Left renal cortex interstitium (tissue), 4 donors: ENCODE measurements around the gene CROCC. TPM values are rescaled to one million over a fixed set of nuclear protein-coding genes. Genes with fewer than 3 reads are reported as not detected.
A peak's percentile ranks its signal among the peaks of the same experiment; 100 is the strongest.
"Not testable (repeated sequence)": the region's sequence is repeated elsewhere in the genome, so short reads cannot be mapped to it uniquely, and the experiment has no call there.

Source experiments
- DNase-seq, 4 donors: peaks; one replicate each; pipeline ENCODE4 v3.0.0-alpha.2; 2013; ENCODE audit warnings: low read depth in 4 of 4, low spot score in 2 of 4, missing footprints in 1 of 4
- polyA plus RNA-seq, 4 donors: library from polyadenylated mRNA; unstranded; fragments of 120-200 nt; gene quantifications; one replicate each; pipeline ENCODE4 v1.2.1, GENCODE V29; 2013; ENCODE audit not compliant: insufficient read length in 4 of 4

CROCC gene
- polyA plus RNA-seq, 4 donors = 22.2 to 74.1 (median 51.3) TPM

- DNase-seq = not testable (repeated sequence)
Measured at GRCh38 chr1:16931206-16931934, 9.6 kb downstream of the CROCC start.

DNA sequence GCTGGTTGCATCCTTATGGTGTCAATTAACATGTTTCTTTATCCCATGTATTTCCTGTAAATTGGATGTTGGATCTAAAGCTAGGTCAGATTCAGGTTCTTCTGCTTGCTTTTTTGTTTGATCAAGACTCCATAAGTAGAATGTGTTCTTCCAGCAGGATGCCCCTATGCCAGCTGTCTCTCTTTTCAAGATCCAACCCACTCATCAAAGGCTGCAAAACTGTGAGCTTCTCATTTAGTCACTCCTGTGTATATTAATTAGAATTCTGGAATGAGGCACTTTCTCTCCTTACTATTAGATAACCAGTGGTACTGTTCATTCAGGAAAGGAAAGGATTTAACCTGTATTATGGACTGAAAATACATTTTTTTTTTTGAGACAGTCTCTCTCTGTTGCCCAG is 12.2 kb downstream of the CROCC start:
- DNase-seq = not testable (repeated sequence)

DNA sequence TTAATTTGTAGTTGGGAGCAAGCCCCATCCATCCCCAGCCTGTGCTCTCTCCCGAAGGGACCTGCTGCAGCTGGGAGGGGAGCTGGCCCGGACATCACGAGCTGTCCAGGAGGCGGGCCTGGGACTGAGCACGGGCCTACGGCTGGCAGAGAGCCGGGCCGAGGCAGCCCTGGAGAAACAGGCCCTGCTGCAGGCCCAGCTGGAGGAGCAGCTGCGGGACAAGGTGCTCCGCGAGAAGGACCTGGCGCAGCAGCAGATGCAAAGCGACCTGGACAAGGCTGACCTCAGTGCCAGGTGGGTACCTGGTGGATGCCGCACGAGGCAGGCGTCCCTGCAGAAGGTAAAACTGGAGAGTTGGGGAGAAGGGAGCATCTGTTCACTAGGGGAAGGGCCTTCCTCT is 14.8 kb downstream of the CROCC start:
- not testable (repeated sequence) for DNase-seq

DNA sequence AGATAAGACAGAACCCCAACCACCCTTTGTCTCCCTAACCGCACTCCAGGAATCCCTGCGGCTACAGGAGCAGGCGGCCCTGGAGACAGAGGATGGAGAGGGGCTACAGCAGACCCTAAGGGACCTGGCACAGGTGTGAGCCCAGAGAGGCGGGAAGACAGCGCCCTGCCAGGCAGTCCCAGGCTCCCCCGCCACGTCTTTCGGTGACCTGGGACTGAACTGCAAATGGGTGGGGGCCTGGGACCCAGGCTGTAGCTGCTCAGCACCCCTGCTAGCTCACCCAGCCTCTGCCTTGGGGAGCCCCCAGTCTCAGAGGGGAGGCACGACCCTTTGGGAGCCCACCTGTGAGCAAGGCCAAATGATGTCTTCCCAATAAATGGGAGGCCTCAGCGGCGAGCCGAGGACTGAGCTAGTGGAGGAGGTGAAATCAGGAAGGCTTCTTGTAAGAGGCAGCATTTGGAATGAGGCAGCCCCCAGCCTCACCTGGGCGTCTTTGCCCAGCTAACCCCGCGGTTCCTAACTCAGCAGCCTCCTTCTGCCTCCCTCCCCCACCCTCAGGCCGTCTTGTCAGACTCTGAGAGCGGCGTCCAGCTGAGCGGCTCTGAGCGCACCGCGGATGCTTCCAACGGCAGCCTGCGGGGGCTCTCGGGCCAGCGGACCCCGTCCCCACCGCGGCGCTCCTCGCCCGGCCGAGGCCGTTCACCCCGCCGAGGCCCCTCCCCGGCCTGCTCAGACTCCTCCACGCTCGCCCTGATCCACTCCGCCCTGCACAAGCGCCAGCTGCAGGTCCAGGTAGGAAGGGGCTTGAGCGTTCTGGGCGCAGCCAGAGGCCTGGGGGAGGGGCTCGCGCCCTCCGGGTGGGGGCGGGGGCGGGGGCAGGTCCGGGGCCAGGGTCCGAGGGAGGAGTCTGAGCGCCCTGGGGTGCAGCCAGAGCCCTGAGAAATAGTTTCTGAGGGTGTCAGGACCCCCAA is 16.9 kb downstream of the CROCC start:
- DNase-seq = no peak

DNA sequence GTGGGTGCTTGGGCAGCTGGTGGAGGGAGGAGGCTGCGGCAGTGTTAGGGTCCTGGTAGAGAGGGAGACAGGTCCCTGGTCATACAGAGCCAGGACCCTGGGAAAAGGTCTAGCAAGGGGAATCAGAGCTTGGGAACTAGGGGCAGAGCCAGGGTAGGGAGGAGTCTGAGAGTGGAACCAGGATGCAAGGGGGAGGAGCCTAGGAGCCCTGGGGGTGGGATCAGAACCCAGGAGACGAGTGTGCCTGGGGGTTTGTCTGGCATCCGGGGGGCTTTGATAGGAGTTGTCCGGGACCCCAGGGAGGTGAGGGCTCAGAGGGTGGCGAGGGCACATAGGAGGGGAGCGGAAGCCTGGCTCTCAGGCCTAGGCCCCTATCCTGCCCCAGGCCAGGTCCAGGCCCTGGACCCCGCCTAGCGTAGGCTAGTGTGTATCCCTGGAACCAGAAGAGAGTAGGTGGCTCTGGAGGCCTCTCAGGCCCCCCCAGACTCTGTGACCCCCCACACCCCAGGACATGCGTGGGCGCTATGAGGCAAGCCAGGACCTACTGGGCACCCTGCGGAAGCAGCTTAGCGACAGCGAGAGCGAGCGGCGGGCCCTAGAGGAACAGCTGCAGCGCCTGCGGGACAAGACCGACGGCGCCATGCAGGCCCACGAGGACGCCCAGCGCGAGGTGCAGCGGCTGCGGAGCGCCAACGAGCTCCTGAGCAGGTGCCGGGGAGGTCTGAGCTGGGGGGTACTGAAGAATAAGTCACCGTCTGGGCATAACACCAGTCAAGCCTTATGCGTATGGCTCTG is 17.9 kb downstream of the CROCC start:
- DNase-seq = not testable (repeated sequence)

DNA sequence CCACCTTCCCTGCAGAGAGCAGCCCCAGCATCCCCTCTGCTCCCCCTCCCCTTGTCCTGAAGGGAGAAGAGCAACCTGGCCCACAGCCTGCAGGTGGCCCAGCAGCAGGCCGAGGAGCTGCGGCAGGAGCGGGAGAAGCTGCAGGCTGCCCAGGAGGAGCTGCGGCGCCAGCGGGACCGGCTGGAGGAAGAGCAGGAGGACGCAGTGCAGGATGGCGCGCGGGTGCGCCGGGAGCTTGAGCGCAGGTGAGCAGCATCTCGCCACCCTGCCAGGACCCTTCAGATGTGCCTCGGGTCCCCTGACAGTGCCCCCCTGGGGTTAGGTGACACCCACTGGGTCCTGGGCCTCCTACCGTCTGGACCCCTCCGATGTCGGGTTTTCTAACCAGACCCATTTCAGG is 22.3 kb downstream of the CROCC start:
- no peak for DNase-seq

- DNase-seq = not testable (repeated sequence)
Measured at GRCh38 chr1:16945512-16945911, 23.8 kb downstream of the CROCC start.

DNA sequence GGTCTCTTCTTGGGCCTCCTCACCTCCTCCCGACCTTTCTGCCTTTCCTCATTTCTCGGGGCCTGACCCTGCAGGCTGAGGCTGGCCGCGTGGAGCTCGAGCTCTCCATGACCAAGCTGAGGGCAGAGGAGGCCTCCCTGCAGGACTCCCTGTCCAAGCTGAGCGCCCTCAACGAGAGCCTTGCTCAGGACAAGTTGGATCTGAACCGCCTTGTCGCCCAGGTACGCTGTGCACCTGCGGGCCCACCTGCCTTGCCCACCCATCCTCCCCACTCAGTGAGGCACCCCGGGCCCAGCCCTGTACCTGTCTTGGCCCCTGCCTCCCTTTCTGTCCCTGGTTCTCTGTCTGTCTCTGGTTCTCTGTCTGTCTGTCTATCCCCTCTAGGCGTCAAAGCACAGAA is 24.5 kb downstream of the CROCC start:
- not testable (repeated sequence) for DNase-seq

- no peak for DNase-seq
Measured at GRCh38 chr1:16946646-16947045, 24.9 kb downstream of the CROCC start.

DNA sequence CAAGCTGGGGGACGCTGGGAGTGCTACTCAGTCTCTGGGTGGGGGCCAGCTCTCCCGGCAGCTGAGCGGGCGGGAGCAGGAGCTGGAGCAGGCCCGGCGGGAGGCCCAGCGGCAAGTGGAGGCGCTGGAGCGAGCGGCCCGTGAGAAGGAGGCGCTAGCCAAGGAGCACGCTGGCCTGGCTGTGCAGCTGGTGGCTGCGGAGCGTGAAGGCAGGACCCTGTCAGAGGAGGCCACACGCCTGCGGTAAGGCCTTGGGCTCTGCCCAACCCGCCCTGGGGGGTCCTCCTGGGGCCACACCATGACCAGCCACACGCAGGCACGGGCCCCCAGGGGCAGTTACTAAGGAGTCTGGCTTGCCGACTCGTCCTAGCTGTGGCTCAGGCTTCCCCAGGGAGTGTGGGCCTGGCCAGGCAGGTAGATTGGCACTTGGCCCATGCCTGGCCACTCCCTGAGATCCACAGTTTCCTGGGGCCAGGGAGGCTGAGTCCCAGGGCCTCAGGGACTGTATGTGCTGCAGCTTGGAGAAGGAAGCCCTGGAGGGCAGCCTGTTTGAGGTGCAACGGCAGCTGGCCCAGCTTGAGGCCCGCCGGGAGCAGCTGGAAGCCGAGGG is 26.7 kb downstream of the CROCC start:
- DNase-seq = not testable (repeated sequence)

DNA sequence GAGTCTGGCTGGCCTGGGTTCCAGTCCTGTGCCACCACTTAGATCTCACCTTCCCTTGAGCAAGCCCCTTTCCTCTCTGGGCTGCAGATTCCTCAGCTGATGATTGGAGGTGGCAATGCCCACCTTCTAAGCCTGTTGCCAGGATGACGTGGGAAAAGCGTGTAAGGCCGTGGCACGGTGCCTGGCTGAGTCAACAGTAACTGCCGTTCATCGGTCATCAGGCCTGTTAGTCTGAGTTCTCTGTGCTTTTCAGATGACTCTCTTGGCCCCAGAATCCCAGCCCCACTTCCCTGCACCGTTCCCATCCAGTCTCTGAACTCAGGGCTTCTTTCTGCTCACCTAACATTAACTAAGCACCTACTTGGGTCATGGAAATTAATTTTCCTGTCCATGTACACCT is 27.3 kb downstream of the CROCC start:
- DNase-seq = not testable (repeated sequence)

DNA sequence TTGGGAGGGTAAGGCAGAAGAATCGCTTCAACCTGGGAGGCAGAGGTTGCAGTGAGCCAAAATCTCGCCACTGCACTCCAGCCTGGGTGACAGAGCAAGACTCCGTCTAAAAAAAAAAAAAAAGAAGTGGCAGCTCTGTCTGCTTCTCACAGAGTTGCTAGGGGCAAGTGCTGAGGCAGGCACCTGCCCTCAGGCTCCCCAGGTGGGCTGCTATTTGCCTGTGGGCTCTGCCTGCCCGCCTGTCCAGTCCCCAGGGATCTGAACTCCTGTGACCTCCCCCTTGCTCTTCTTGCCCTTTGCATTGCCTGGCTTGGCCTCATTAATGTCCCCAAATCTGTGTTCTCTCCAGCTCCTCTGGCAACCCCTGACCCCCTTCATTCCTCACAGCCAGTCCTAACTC is 30.6 kb downstream of the CROCC start:
- not testable (repeated sequence) for DNase-seq

DNA sequence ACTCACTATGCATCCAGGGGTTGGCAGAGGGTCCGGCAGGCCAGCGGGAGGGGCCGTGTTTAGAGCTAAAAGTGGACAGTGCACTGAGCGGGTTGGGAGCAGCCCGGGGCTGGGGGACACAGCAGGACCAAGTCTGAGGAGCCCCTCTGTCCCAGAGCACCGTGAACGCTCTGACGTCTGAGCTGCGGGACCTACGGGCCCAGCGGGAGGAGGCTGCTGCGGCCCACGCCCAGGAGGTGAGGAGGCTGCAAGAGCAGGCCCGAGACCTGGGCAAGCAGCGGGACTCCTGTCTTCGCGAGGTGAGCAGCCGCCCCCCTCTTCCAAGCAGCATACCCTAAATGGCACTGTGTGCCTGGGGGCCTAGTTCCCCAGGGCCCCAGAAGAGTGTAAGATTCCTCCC is 32.8 kb downstream of the CROCC start:
- no peak for DNase-seq

DNA sequence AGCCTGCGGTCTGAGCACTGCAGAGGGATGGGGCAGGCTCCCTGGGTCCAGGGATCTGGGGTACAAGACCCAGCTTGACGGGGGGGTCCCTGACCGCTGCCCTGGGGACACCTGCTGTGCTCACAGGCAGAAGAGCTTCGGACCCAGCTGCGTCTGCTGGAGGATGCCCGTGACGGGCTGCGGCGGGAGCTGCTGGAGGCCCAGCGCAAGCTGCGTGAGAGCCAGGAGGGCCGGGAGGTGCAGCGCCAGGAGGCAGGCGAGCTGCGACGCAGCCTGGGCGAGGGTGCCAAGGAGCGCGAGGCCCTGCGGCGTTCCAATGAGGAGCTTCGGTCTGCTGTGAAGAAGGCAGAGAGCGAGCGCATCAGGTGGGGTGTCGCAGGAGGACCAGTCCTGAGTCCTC is 33.5 kb downstream of the CROCC start:
- DNase-seq = no peak

GRCh38 chr1:16956775-16957174 is 35.0 kb downstream of the CROCC start:
- DNase-seq = no peak

DNA sequence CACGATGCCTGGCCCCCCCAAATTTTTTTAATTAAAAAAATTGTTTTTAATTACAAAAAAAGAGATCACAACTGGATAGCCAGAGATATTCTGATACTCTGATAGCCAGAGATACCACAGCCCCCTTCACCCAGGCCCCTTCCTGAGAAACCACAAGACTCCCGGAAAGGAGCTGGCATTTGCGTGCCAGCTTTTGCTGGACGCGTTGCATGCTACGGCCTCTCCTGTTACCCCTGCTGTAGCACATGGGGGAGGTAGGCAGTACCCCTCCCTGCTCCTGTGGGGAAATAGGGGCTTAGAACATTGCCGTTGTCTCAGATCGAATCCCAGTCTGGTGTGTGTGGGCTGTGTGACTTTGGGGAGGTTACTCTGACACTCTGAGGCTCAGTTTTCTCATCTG is 36.0 kb downstream of the CROCC start:
- DNase-seq = no peak

DNA sequence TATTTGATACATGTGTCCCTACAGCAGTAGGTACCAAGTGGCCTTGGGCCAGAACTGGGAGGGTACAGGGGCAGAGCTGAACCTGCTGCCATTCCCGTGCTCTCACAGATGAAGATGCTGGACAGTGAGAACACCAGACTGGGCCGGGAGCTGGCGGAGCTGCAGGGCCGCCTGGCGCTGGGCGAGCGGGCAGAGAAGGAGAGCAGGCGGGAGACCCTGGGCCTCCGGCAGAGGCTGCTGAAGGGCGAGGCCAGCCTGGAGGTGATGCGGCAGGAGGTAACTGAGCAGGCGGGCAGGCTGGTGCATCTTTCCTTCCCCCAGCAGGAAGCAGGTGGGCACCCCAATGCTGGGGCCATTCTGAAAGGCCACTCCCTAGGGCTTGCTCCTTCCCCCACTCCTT is 36.7 kb downstream of the CROCC start:
- DNase-seq = no peak

GRCh38 chr1:16960560-16961296 is 39.0 kb downstream of the CROCC start:
- peak in 2 of 4 donors; percentile 66 to 67 for DNase-seq

DNA sequence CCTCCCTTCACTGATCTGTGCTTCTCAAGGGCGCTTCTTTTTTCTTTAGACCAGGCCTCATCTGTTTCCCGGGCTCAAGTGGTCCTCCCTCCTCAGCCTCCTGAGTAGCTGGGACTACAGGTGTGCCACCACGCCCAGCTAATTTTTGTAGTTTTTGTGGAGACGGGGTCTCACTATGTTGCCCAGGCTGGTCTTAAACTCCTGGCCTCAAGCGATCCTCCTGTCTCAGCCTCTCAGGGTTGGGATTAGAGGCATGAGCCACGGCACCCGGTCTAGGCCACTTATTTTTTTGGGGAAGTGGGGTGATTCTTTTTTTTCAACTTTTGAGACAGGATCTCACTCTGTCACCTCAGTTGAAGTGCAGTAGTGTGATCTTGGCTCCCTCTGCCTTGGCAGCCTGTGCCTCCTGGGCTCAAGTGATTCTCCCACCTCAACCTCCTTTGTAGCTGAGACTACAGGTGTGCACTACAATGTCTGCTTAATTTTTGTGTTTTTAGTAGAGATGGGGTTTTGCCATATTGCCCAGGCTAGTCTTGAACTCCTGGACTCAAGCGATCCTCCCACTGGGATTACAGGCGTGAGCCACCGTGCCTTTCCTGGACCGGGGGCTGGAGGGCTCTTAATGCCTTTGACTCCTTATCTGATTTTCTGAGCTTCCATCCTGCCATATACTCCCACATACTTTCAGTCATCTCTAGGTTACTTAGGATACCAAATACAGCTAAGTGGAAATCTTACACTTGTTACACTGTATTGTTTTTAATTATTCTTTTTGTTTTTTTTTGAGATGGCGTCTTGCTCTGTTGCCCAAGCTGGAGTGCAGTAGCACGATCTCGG is 39.8 kb downstream of the CROCC start:
- DNase-seq = no peak
